Measurements from ENCODE around the gene TRIM25.

The TRIM25 gene

GRCh38 chr17:56891751-56892150 is 22.1 kb downstream of the TRIM25 start:
- in situ Hi-C loops (cut with HindIII; ENCODE audit: low sequenced_read_pairs): no loop called here
- no peak overlapping the region for H3K4me3 ChIP-seq (ENCODE audit: low read depth, low read length)
- TF ChIP-seq CTCF (IDR thresholded peaks at IDR 0.05; ENCODE audit: low read depth, low read length): peak; percentile 25
- no peak for DNase-seq (ENCODE audit: low read depth, low spot score)

DNA sequence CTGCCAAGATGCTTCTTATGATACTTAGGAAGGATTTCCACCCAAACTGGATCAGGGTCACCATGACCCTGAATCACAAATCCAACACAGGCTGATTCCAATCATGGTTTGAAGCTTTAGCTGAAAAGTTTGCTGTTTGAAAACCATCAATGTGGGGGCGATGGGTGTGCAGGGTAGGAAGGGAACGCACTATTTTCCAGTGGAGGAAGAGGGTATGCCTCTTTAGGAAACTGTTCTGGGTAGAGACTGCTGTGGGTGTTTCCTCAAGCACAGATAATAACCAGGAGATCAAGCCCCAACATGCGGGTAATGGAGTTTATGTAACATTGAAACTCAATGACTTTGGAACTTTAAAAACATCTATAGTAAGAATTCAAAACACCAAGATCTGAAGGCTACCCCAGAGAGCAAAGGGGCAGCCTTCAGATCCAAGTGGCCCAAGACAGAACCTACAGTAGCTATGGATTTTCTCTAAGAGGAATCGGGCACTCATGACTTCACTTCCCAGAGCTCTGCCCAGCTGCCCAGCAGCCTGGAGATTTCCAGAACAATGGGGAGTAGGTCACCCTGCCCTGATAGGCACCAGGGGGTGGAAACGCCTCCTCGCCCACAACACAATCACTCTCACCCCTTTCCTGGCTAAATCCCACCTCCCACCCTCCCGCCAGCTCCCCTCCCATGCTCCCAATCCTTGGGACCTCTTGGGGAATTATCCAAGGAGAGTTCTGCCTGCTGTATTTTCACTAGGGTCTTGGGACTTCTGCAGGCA is 22.8 kb downstream of the TRIM25 start:
- in situ Hi-C loops (cut with HindIII; ENCODE audit: low sequenced_read_pairs): no loop called here
- no peak for TF ChIP-seq CTCF (IDR thresholded peaks at IDR 0.05; ENCODE audit: low read depth, low read length)
- DNase-seq (ENCODE audit: low read depth, low spot score): no peak
- H3K4me3 ChIP-seq (ENCODE audit: low read depth, low read length): no peak overlapping the region

DNA sequence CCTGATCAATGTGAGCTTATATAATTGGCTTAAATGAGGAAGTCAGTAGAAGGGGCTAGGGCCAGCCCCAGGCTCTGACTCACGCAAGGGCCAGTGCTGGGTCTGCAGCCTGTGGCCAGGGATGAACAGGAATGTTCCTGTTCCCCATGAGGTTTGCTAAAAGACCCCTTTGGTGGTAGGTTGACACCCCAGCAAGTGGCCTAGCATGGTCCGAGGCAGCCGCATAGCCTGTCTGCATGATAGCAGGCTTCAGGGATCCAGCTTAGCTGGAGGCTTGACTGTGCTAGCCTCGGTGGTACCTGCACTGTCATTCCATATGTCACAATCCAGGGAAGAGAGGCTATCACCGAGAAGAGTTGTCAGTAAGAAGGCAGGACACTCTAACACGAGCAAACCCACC is 23.5 kb downstream of the TRIM25 start:
- DNase-seq (ENCODE audit: low read depth, low spot score): no peak
- no peak overlapping the region for H3K4me3 ChIP-seq (ENCODE audit: low read depth, low read length)
- TF ChIP-seq CTCF (IDR thresholded peaks at IDR 0.05; ENCODE audit: low read depth, low read length): no peak
- in situ Hi-C loops (cut with HindIII; ENCODE audit: low sequenced_read_pairs): no loop called here

DNA sequence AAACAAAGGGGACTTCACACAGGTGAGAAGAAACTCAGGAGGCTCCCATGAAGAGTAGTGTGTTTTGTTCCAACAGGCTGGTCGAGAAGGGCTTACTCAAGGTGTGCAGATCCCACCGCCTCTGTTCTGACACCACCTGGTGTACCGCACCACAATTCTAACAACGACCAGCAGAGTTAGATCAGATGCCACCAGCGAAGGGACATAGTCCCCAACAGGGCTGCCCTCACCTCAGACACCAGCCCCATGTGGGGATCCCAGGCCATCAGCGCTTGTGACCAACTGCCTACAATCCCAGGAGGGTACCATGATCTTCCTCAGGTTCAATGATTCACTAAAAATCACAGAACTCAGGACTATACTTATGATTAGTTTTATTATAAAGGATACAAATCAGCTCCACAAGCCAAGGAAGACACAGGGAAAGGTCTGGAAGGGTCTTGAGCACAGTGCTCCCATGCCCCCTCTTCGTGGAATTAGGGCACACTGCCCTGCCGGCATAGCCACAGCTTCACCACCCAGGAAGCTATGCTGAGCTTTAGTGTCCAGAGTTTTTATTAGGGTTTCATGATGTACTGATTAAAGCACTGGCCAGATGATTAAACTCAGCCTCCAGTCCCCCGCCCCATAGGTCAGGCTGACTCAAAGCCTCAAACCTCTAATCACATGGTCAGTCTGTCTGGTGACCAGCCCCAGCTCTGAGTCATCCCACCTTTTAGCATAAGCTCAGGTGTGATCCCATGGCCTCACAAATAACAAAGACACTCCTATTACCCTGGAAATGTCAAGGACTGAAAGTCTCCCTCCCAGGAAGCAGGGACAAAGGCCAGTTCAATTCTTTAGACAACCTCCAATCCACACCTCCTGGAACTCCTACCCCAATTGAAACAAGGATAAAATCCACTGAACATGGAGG is 26.0 kb downstream of the TRIM25 start:
- no peak for DNase-seq (ENCODE audit: low read depth, low spot score)
- no peak for TF ChIP-seq CTCF (IDR thresholded peaks at IDR 0.05; ENCODE audit: low read depth, low read length)
- in situ Hi-C loops (cut with HindIII; ENCODE audit: low sequenced_read_pairs): no loop called here
- no peak overlapping the region for H3K4me3 ChIP-seq (ENCODE audit: low read depth, low read length)

GRCh38 chr17:56887105-56887504 is 26.7 kb downstream of the TRIM25 start:
- no peak overlapping the region for H3K4me3 ChIP-seq (ENCODE audit: low read depth, low read length)
- in situ Hi-C loops (cut with HindIII; ENCODE audit: low sequenced_read_pairs): no loop called here
- no peak for TF ChIP-seq CTCF (IDR thresholded peaks at IDR 0.05; ENCODE audit: low read depth, low read length)
- DNase-seq (ENCODE audit: low read depth, low spot score): no peak

- no peak overlapping the region for H3K4me3 ChIP-seq (ENCODE audit: low read depth, low read length)
- no peak for DNase-seq (ENCODE audit: low read depth, low spot score)
- no peak for TF ChIP-seq CTCF (IDR thresholded peaks at IDR 0.05; ENCODE audit: low read depth, low read length)
- in situ Hi-C loops (cut with HindIII; ENCODE audit: low sequenced_read_pairs): no loop called here
Observed at GRCh38 chr17:56886288-56886731, 27.5 kb downstream of the TRIM25 start.
